NCI-H748 (cell line): Measurements from ENCODE around the gene SLC9A3.
A peak's percentile ranks its signal among the peaks of the same experiment; 100 is the strongest.
"Not testable (repeated sequence)": the region's sequence is repeated elsewhere in the genome, so short reads cannot be mapped to it uniquely, and the experiment has no call there.

Experiments used
- DNase-seq: peaks from one replicate; lab custom pipeline; 2025; ENCODE audit not compliant: unreplicated experiment; lab: John Stamatoyannopoulos, UW

SLC9A3 gene

GRCh38 chr5:491119-491855 is 33.0 kb downstream of the SLC9A3 start:
- no peak for DNase-seq

DNA sequence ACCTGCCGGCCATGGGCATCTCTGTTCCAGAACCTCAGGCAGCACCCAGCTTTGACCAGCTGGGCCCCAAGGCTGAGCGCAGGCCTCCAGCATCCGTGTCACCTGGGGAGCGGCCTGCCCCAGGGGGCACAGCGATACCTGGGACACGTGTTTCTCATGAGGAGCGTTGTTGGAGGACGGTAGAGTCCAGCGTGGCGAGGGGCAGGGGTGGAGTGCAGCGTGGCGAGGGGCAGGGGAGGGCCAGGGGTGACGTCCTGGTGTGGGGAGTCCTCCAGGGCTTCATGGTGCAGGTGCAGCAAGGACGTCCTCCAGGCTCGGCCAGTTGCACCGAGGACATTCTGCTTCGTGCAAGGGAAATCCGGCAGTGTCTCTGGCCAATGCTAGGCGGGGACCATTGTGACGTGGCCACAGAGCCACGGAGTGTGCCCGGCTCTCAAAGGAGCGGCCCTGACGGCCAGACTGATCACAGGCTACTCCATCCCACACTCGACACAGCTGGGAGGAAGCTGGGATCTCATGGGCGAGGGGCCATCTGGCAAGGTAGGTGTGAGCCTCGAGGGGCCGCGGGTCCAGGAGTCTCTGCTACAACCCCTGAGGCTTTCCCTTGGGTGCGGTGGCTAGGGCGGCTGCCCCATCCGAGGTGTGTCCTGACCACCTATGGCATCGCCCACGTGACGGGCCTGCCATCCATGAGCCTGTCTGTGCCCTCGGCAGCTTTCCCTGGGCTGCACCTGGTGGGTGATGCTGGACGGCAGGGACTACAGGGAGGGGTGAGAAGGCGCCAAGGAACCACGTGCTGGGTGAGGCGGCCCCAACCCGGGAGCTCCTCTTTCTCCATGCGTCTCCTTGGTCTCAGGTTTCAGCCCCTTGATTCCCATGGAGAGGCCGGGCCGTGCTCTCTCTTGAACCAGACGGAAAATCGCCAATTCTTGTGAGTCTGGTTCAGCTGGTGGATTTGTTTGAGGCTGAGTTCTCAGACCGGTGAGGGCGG is 33.8 kb downstream of the SLC9A3 start:
- peak; percentile 46 for DNase-seq

GRCh38 chr5:489689-490080 is 34.6 kb downstream of the SLC9A3 start:
- DNase-seq = no peak

DNA sequence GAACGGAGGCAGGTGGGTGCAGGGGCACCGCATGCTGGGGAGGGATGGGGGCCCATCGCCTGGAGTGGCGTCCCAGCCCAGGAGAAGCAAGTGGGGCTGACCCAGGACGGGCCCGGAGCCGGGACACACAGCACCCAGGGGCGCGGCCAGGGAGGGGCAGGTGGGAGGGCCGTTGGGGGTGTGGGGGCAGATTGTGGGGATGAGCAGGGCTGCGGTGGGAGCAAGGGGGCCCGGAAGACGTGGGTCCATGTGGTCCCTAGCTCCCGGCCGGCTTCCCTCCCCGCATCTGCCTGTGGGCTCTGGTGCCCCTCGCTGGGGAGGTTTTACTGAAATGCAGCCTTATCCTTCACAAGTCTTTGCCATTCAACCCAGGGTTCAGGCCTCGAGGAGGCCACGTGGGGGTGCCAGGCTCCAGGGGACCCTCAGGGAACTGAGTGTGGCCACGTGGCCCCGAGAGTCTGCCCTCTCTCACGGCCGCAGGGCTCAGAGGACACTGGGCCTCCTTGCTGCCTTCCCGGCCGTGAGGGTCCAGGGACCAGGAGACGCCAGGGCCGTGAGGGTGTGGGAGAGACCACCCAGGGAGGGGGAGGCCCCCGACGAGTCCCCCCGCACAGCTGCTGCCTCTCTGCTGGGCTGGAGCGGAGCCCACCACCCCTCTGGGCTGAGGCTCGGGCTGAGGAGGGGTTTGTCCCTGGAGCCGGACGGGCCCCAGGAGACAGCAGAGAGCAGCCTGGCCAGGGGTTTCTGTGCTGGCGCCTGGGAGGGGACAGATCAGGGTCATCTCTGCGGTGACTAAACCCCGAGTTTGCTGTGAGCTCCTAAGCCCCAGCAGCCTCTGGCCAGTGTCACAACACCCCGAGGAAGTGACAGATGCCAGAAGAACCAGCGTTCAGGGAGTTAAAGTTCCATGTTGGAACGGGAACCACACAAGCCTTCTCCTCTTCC is 35.2 kb downstream of the SLC9A3 start:
- no peak for DNase-seq

DNA sequence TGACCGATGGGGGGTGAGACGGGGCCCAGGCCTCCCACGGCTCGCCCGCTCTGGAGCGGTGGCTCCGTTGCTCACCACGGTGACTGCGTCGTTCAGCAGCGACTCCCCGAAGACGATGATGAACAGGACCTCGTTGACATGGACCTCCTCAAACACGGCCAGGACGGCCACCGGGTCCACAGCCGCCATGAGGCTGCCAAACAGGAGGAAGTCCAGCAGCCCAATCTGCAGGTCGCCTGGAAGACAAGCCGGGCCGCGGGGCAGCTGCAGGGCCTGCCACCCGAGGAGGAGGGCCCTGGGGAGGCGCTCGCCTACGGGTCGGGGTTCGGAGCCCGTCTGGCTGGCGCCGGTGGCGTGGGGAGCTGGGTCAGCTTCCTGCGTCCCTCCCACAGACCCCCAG is 36.0 kb downstream of the SLC9A3 start:
- no peak for DNase-seq

DNA sequence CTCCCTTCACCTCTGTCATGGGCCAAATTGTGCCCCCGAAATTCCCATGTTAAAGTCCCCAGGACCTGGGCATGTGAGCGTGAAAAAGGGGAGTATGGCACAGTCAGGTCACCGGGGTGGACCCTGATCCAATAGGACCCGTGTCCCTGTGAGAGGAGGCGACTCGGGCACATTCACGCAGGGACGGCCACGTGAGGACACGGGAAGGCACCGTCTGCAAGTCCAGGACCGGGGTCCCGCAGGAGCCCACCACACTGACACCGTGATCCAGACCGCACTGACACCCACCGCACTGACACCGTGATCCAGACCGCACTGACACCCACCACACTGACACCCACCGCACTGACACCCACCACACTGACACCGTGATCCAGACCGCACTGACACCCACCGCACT is 37.7 kb downstream of the SLC9A3 start:
- DNase-seq = not testable (repeated sequence)

DNA sequence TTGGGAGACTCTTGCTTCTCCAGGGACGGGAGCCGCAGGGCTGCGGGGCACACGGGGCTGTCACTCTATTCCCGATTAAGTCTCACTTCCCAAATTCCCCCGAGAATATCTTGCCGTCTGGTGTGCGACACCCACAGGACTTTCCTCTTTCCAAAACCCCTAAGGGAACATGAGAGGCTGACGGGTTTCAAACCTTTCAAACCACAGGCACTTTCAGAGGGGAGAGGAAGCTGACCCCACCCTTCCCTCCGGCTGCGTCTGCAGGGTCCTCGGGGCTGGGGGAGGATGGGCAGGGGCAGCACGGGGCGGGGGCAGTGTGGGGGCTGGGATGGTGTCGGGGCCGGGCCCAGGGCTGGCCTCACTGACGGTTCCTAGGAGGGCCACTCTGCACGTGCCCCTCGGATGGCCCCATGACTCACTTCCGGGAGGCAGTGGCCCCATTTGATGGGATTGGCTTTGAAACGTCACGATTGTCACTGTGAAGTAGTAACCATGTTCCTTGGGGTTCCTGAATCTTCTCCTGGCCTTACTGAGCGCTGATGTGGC is 38.2 kb downstream of the SLC9A3 start:
- no peak for DNase-seq

GRCh38 chr5:485113-485945 is 38.9 kb downstream of the SLC9A3 start:
- no peak for DNase-seq

GRCh38 chr5:484556-484955 is 39.7 kb downstream of the SLC9A3 start:
- DNase-seq = no peak

- DNase-seq = no peak
These were observed 40.7 kb downstream of the SLC9A3 start for GRCh38 chr5:483434-484140.

DNA sequence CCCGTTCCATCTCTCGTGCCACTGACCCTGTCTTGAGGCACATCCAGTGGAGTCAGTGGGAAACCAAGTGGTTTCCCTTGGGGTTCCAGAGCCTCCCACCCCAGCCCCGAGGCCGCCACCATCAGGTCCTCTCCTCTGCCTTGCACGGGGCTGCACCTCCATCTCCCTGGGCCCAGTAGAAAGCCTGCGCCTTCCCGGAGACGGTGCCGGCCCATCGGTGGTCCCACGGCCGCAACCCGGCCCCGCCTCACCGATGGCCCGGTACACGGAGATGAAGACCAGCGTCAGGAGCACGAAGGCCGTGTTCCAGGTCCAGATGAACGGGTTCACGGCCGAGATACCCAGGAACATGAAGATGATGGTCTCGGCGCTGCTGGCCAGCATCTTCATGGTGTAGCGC is 41.2 kb downstream of the SLC9A3 start:
- no peak for DNase-seq

DNA sequence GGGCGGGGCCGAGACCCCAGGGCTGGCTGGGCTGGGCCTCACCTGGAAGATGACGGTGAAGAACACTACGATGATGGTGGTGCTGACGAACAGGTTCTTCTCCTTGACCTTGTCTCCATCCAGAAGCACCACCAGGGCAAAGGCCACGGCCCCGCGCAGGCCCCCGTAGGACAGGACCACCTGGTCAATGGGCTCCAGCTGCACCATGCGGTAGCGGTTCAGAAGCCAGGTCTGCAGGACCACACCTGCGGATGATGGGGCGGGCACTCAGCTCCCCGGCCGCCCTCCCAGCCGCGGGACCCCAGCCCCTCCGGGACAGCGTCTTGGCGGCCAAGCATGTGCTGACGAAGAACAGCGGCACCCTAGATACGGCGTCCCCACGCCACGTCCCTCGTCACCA is 41.7 kb downstream of the SLC9A3 start:
- no peak for DNase-seq

- DNase-seq = no peak
These were observed 42.2 kb downstream of the SLC9A3 start for GRCh38 chr5:482021-482420.

DNA sequence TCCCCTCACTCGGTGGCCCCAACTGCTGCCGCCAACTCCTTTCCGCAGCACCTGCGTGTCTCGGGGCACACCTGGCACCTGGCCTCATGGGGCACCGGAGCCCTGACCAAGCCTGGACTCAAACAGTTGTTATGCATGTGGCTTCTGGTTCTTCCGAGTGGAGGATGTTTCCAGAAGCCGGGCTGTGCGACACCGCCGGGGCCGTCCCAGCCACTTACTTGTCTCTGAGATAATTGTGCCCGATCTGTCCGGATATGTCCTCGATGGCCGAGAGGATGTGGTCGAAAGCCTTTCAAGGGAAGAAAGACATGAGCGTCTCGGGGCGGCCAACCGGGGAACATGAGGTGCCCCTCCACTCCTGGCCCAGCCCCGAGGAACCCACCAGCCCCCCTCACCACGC is 42.9 kb downstream of the SLC9A3 start:
- DNase-seq = no peak

DNA sequence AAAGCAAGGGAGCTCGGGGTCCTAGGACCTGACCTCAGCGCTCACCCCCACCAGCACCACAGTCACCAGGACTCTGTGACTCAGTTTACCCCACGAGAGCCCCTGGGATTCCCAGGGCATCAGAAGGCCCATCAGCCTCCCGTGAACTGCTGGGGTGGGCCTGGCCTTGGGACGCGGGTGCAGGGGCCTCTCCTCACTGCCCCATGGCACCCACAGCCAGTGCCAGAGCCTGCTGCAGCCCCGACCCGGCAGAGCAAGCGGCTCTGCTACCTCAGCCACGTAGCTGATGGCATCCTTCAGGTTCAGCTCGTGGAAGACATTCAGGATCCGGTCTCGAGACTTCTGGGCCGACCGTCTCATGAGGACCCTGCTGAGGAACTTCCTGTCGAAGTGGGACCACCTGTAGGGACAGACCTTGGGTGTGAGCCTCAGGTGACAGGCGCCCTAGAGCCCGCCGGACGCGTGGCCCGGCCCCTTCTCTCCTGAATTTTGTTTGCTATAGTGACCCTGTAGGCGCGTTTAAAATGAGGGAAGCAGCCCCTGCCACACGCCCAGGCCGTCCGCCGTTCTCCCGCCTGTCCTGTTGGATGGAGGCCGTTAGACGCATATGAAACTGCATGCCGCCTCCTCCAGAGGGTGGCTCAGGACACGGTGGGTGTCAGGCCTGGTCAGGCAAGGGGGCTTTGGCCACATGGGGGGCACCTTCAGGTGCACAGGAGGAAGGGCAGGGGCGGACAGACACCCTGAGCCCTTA is 44.5 kb downstream of the SLC9A3 start:
- DNase-seq = no peak

DNA sequence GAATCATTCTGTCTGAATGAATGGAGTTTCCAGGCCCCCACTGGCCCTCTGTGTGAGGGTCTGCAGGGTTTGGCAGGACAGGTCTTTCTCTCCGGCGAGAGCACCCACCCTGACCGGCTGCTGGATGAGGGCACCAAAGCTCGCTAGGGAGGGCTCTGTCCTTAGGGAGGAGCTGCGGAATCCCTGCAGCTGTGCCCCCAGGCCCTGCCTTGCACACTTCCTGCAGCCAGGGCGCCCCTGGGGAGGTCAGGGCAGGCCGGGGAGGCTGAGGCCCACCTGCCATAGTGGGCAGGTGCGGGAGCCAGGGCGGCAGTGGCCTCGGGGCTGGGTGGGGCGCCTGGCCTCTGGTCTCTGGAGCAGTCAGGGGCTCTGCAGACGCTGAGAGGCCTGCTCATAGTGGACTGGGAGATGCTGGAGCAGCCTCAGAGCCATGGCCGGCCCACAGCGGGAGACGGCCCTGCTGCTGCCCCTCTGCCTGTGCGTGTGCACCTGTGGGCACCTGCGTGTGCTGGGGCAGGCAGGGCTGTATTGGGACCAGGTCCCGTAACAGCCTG is 45.2 kb downstream of the SLC9A3 start:
- DNase-seq = no peak

DNA sequence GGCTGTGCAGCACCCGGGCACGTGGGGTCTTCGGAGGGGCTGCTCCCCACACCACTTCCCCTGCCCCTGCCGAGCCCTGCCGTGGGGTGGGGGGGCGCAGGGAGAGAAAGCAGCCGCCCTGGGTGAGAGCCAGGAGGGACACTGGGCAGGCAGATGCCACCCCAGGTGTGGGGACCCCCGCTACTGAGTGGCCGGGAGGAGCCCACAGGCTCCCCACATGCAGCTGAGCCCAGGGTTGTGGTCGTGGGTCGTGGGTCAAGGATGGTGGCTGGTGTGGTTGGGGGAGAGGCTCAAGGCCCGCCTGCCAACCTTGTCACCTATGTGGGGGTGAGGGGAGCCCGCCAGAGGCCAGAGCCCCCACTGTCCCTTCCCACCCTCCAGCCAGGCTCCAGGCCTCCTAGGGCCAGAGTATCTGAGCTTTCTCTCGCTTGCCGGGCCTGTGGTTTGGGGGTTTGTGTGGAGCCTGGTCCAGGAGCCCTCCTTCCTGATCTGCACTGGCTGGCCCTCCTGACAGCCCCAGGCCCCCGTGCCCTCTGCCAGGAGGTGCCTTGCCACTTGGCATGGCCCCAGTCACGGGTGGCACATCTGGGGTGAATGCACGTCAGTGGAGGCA is 45.8 kb downstream of the SLC9A3 start:
- DNase-seq = no peak

- no peak for DNase-seq
These were observed 46.4 kb downstream of the SLC9A3 start for GRCh38 chr5:477871-478270.
